Skin of body (tissue), 2 donors: Measurements from ENCODE around the gene KLHL18. TPM values are rescaled to one million over a fixed set of nuclear protein-coding genes. Genes with fewer than 3 reads are reported as not detected.
"Not testable (repeated sequence)": the region's sequence is repeated elsewhere in the genome, so short reads cannot be mapped to it uniquely, and the experiment has no call there.

Source experiments
- DNase-seq: peaks from one replicate; lab custom pipeline; 2025; lab: John Stamatoyannopoulos, UW
- total RNA-seq: library from RNA; depleted of rRNA; stranded (reverse); fragments of >200 nt; gene quantifications from one replicate; pipeline ENCODE4 v1.2.3, GENCODE V29; 2014

The KLHL18 gene
- total RNA-seq, 1 donor from 2014 or later: 14.0 TPM

- no peak for DNase-seq
Observed at GRCh38 chr3:47273564-47273963, 9.2 kb upstream of the KLHL18 start.

DNA sequence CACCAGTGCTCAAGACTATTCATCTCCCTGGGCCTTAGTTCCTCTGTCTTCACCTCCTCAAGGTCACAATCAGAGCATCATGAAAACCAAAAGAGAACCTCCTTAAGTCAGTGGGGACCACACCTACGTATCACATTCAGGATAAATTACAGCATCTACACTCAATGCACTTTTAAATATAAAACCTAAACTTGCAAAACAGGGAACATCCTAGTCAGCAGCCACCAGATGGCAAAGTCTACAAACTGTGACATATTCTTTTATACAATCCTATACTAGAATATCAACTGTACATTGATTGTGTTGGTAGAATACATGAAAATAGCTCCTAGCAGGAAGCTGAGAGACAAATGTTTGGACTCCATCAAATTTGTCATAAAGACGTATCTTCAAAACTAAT, 8.1 kb upstream of the KLHL18 start:
- no peak for DNase-seq

DNA sequence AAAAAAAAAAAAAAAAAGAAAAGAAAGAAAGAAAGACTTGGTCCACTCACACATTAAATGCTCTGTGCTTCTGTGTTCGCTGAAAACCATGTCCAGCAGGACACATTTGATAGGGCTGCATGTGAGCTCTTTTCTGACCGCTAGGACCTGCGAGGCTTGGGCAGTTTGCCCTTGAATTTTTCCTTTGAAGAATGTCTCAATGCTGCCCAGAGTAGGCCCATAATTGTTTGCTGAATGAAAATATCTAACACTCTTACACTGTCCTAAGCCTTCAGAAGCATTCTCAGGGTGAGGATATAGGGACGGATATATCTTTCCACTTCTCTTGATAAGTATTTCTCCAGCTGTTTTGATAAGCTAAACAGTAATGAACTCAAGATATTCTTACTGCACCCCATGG, 6.2 kb upstream of the KLHL18 start:
- no peak for DNase-seq

GRCh38 chr3:47280519-47280918, 2.2 kb upstream of the KLHL18 start:
- no peak for DNase-seq

- no peak for DNase-seq
Observed at GRCh38 chr3:47283193-47283537, 421 bp downstream of the KLHL18 start.

DNA sequence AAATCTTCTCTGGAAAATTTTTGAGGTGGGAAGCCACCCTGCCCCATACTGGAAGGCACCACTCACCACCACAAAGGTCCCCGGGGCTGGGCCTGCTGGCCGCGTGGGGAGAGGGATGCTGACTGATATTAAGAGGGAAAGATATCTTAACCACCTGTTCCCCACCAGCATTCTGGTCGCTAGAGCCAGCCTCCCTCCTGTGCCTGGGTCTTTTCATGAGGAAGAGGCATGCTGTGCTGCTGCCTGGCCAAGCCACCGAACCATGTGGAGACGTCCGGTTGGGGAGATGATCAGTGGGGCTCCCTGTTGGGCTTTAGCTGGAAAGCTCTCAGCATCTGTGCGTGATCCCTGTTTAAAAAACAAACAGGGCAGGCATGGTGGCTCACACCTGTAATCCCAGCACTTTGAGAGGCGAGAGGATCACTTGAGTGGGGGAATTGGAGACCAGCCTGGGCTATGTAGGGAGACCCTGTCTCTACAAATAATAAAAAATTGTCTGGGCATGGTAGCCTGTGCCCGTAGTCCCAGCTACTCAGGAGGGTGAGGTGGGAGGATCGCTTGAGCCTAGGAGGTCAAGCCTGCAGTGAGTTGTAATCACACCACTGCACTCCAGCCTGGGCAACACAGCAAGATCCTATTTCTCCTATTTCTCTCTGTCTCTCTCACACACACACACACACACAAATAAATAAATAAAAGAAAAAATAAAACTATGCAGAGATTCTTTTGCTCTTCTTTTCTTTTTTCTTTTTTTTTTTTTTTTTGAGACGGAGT, 1.0 kb downstream of the KLHL18 start:
- no peak for DNase-seq

DNA sequence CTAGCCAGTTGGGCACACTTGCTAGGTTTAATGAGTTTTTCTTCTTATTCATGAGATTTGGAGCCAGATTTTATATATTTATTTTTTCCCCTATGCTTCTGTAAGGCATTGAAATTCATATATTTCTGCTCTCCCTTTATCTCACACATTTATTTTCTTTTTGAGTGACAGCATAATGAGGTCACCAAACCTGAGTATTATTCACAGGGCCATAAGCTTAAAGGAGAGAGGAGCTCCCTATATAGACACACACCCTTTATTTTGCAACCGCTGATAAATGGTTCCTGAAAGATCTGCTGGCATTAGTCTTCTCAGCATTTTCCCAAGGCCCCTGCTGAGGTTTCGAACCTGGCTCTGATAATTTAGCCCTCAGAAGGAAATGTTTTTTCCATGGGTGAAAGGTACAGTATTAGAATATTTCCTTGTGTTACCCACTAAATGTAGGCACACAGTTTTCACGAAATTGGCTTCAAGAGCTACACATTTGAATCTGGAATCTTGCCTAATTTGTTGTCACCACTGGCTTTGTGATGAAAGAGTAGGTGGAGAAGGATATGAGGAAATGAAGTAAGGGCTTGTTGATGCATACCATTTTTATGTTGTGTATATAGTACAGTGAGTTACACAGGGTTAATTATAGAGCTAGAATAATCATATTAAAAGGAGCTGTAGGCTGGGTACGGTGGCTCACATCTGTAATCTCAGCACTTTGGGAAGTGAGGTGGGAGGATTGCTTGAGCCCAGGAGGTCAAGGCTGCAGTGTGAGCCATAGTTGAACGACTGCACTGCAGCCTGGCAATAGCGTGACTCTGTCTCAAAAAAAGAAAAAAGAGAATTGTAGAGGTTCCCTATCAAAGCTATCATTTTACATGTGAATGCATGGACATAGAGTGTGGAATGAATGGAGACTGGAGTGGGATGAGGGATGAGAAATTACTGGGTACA, 6.5 kb downstream of the KLHL18 start:
- DNase-seq: no peak

GRCh38 chr3:47291158-47291753, 8.5 kb downstream of the KLHL18 start:
- DNase-seq: no peak

DNA sequence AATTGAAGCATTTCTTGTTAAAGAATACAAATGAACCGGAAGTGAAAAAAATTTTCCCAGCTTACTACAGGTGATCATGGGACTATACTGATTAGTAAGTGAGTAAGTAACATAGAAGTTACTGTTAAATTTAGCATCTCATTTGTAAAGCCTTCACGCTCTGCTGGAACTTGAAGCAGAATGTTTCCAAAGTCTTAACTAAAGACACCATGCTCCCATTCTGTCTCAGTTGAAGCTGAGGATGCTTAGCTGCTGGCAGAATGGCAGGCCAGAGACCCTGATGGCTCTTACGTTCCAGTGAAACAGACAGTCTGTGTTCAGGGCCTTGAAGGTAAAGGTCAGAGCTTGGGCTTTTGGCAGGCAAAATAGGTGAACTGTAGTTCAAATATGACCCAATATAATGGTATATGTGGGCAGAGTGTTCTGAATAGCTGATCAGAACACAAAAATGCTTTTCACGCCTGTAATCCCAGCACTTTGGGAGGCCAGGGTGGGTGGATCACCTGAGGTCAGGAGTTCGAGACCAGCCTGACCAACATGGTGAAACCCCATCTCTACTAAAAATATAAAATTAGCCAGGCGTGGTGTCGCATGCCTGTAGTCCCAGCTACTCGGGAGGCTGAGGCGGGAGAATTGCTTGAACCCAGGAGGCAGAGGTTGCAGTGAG, 9.1 kb downstream of the KLHL18 start:
- DNase-seq: not testable (repeated sequence)

- no peak for DNase-seq
Observed at GRCh38 chr3:47293822-47294221, 11.1 kb downstream of the KLHL18 start.

DNA sequence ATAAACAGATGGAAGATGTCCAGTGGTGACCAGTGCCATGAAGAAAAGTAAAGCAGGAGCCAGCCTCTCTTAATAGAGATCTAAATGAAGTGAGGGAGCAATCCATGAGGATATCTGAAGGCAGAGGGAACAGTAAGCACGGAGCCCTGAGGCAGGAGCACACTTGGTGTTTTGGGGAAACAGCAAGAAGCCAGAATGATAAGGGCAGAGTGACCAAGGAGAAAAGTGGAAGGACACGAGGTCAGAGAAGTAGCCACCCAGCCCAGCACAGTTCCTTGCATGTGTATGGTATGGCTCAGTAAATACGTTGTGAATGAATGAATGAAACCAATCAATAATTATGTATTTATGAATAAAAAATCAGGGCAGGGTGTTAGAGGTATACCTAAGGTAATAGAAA, 11.6 kb downstream of the KLHL18 start:
- no peak for DNase-seq

GRCh38 chr3:47295322-47295721, 12.6 kb downstream of the KLHL18 start:
- peak; percentile 43 for DNase-seq

- no peak for DNase-seq
Observed at GRCh38 chr3:47295976-47296375, 13.2 kb downstream of the KLHL18 start.

- no peak for DNase-seq
Observed at GRCh38 chr3:47296562-47297302, 14.0 kb downstream of the KLHL18 start.

- DNase-seq: no peak
Observed at GRCh38 chr3:47298439-47298838, 15.7 kb downstream of the KLHL18 start.

- no peak for DNase-seq
Observed at GRCh38 chr3:47299381-47300318, 16.9 kb downstream of the KLHL18 start.

DNA sequence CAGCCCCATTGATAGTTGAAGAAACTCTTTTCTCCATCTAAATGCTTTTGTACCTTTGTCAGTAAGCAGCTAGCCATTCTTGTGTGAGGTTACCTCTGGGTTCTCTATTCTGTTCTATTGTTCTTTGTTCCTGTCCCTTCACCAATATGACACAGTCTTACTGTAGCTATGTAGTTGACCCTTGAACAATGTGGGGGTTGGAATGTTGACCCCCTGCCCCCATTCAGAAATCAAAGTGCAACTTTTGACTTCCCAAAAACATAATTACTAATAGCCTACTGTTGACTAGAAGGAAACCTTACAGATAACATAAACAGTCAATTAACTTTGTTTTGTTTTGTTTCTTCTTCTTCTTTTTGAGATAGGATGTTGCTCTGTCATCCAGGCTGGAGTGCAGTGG, 18.7 kb downstream of the KLHL18 start:
- DNase-seq: no peak

DNA sequence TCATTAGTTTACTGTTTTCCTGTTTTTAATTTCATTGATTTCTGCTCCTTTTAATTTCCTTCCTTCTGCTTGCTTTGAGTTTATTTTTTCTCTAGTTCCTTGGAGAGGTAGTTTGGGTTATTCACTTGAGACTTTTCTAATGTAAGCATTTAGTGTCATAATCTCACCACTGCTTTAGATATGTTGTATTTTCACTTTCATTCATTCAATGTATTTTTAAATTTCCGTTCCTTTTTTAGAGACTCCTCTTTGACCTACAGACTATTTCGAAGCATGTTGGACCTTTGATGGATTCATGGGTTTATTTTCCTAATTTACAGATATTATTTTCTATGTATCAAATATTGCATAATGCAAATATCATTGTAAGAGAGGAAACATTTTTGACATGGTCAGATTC, 23.3 kb downstream of the KLHL18 start:
- DNase-seq: no peak

GRCh38 chr3:47309231-47309630, 26.5 kb downstream of the KLHL18 start:
- DNase-seq: not testable (repeated sequence)

DNA sequence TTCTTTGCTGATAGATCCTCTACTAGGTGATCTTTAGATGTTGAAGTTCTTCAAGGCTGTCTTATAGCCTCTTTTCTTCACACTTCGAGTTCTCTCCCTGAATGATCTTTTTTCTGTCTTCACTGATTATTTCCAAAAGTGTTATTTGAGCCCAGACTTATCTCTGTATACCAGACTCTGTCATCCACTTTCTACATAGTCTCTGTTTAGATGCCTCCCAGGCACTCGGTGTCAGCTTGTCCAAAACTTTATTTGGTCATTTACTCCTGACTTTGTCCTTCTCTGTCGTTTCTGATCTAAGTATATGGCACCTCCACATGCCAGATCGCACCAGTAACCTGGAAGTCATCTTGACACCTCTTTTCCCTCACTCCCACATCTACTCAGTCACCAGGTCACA, 27.6 kb downstream of the KLHL18 start:
- DNase-seq: no peak
